Measurements from ENCODE around the gene TMPRSS5.

The TMPRSS5 gene

GRCh38 chr11:113644605-113645004 is 61.5 kb downstream of the TMPRSS5 start:
- Mint-ChIP-seq H3K27ac (no peak overlapping the region), H3K4me3 (no peak overlapping the region), H3K27me3 (peaks cover 19% of the 10 kb centered on the region), H3K36me3 (no peaks in the 10 kb centered on the region), H3K4me1 (no peaks in the 10 kb centered on the region), H3K9me3 (peaks cover 3% of the 10 kb centered on the region)
- ATAC-seq (ENCODE audit: low read depth): no peak
- no peak for DNase-seq (ENCODE audit: low spot score in 2 of 2)

- no peak for DNase-seq (ENCODE audit: low spot score in 2 of 2)
- no peak overlapping the region for H3K27ac Mint-ChIP-seq
- H3K36me3 Mint-ChIP-seq: no peaks in the 10 kb centered on the region
- ATAC-seq (ENCODE audit: low read depth): no peak
- peaks cover 3% of the 10 kb centered on the region for H3K9me3 Mint-ChIP-seq
- H3K27me3 Mint-ChIP-seq: peaks cover 27% of the 10 kb centered on the region
- H3K4me1 Mint-ChIP-seq: no peaks in the 10 kb centered on the region
- H3K4me3 Mint-ChIP-seq: no peak overlapping the region
Observed at GRCh38 chr11:113643701-113644100, 62.4 kb downstream of the TMPRSS5 start.

- ATAC-seq (ENCODE audit: low read depth): no peak
- DNase-seq (ENCODE audit: low spot score in 2 of 2): no peak
- Mint-ChIP-seq H3K9me3 (peaks cover 3% of the 10 kb centered on the region), H3K4me3 (no peak overlapping the region), H3K27ac (no peak overlapping the region), H3K36me3 (no peaks in the 10 kb centered on the region), H3K4me1 (no peaks in the 10 kb centered on the region), H3K27me3 (peaks cover 30% of the 10 kb centered on the region)
Observed at GRCh38 chr11:113643006-113643585, 63.0 kb downstream of the TMPRSS5 start.

GRCh38 chr11:113642090-113642489 is 64.0 kb downstream of the TMPRSS5 start:
- no peak overlapping the region for H3K4me3 Mint-ChIP-seq
- H3K27ac Mint-ChIP-seq: no peak overlapping the region
- no peaks in the 10 kb centered on the region for H3K36me3 Mint-ChIP-seq
- H3K27me3 Mint-ChIP-seq: peaks cover 28% of the 10 kb centered on the region
- no peaks in the 10 kb centered on the region for H3K4me1 Mint-ChIP-seq
- peaks cover 2% of the 10 kb centered on the region for H3K9me3 Mint-ChIP-seq
- ATAC-seq (ENCODE audit: low read depth): no peak
- no peak for DNase-seq (ENCODE audit: low spot score in 2 of 2)

- Mint-ChIP-seq H3K9me3 (peaks cover 2% of the 10 kb centered on the region), H3K27ac (no peak overlapping the region), H3K27me3 (peaks cover 25% of the 10 kb centered on the region)
Observed at GRCh38 chr11:113638376-113638775, 67.7 kb downstream of the TMPRSS5 start.

GRCh38 chr11:113637636-113638035 is 68.5 kb downstream of the TMPRSS5 start:
- H3K27ac Mint-ChIP-seq: no peak overlapping the region
- ATAC-seq (ENCODE audit: low read depth) (no peak), DNase-seq (ENCODE audit: low spot score in 2 of 2) (no peak)
- no peak overlapping the region for H3K4me3 Mint-ChIP-seq
- H3K4me1 Mint-ChIP-seq: no peaks in the 10 kb centered on the region
- H3K36me3 Mint-ChIP-seq: no peaks in the 10 kb centered on the region
- H3K9me3 Mint-ChIP-seq: peaks cover 2% of the 10 kb centered on the region
- peaks cover 21% of the 10 kb centered on the region for H3K27me3 Mint-ChIP-seq

More at GRCh38 chr11:113638376-113638775, 67.7 kb downstream of the TMPRSS5 start:
- ATAC-seq (ENCODE audit: low read depth): no peak
- DNase-seq (ENCODE audit: low spot score in 2 of 2): no peak
- Mint-ChIP-seq H3K36me3 (no peaks in the 10 kb centered on the region), H3K4me1 (no peaks in the 10 kb centered on the region), H3K4me3 (no peak overlapping the region)

Data from memory B cell (primary cell).